NOMO-1 (cell line): ENCODE measurements around the gene MMRN2.

Experiments used
- DNase-seq, 2 experiments: peaks; one replicate each; lab custom pipeline; 2025; ENCODE audit not compliant: unreplicated experiment in 2 of 2; lab: John Stamatoyannopoulos, UW

Gene MMRN2

GRCh38 chr10:86899670-86900276, 57.6 kb downstream of the MMRN2 start:
- DNase-seq = peak; percentile 46 to 50

GRCh38 chr10:86899132-86899531, 58.3 kb downstream of the MMRN2 start:
- DNase-seq = no peak

- no peak for DNase-seq
Measured at GRCh38 chr10:86898511-86898910, 58.9 kb downstream of the MMRN2 start.

GRCh38 chr10:86889997-86890396, 67.4 kb downstream of the MMRN2 start:
- no peak for DNase-seq

GRCh38 chr10:86888585-86889381, 68.6 kb downstream of the MMRN2 start:
- peak; percentile 85 to 99 for DNase-seq
